NCI-H2029 (cell line): Measurements from ENCODE around the gene TAS2R1.

Experiments used
- DNase-seq: peaks from one replicate; lab custom pipeline; 2025; lab: John Stamatoyannopoulos, UW

TAS2R1 gene

DNA sequence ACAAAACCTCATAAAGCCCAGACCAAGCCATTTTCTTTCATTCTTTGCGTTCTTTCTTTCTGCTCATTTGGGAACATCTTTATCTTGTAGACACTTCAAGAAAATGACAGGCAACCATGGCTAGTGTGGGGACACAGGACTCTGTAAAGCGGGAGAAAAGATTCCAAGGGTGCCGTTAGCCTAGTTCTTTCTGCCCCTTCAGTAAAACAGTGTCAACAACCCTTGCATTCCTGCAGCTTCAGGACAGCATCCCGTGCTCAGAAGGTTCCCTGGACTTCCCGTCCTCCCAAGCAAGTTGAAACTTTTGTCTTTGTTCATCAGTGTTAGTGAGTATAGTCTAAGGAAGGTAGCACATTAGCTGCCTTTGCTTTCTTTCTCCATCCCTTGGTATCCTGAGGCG is 41.9 kb downstream of the TAS2R1 start:
- DNase-seq, result no peak

GRCh38 chr5:9587135-9587534 is 43.0 kb downstream of the TAS2R1 start:
- DNase-seq, result no peak

DNA sequence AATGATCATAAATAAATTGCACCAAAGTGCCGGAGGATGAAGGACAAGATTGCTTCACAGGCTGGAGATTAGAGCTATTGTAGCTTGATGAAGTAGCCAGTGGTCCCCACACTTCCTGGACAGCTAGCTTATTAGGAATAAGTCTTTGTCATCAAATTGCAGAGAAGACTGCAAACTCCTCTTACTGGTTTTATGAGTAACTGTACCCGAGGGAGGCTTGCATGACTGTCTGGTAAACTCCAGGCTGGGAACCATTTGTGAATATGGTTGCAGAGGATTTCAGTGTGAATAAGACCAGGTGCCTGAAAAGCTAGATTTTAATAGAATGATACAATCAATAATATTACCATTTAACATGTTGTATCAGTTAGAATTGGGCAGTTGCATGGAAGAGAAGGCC is 47.7 kb downstream of the TAS2R1 start:
- DNase-seq, result no peak
